Lung (tissue), 12 donors: ENCODE results near the gene CPSF2. TPM values are rescaled to one million over a fixed set of nuclear protein-coding genes. Genes with fewer than 3 reads are reported as not detected.
"Not testable (repeated sequence)": the region's sequence is repeated elsewhere in the genome, so short reads cannot be mapped to it uniquely, and the experiment has no call there.

Source experiments
- ATAC-seq: fragments of 200-7000 bp; cut with Tn5 transposase; one replicate; pipeline ENCODE4 v1.9.1; 2020; ENCODE audit warnings: moderate number of reproducible peaks; ENCODE audit not compliant: insufficient read depth, low FRiP score
- DNase-seq, 3 donors: peaks; one replicate each; pipeline ENCODE4 v3.0.0-alpha.2; 2013 to 2017
- H3K27ac ChIP-seq, 2 donors: one replicate each; pipeline ENCODE4 v1.5.1; 2013; ENCODE audit warnings: mild to moderate bottlenecking in 2 of 2, moderate library complexity in 2 of 2, control low read depth in 1 of 2, inconsistent platforms in 1 of 2, low read depth in 1 of 2, low read length in 1 of 2
- H3K27me3 ChIP-seq, 3 donors: one replicate each; pipeline ENCODE4 v1.5.1; 2013; ENCODE audit warnings: low read length in 2 of 3; ENCODE audit not compliant: control insufficient read depth in 3 of 3, insufficient read depth in 3 of 3
- H3K36me3 ChIP-seq, 4 donors: one replicate each; pipeline ENCODE4 v1.5.1; 2013; ENCODE audit warnings: low read length in 4 of 4, mild to moderate bottlenecking in 1 of 4, moderate library complexity in 1 of 4; ENCODE audit not compliant: control insufficient read depth in 4 of 4, insufficient read depth in 4 of 4
- H3K4me1 ChIP-seq, 5 donors: one replicate each; pipeline ENCODE4 v1.5.1; 2013; ENCODE audit warnings: low read length in 5 of 5, mild to moderate bottlenecking in 2 of 5, moderate library complexity in 1 of 5; ENCODE audit not compliant: control insufficient read depth in 5 of 5, insufficient read depth in 5 of 5
- H3K4me3 ChIP-seq: one replicate; pipeline ENCODE4 v1.5.1; 2013; ENCODE audit warnings: mild to moderate bottlenecking, control low read depth, moderate library complexity
- H3K9ac ChIP-seq, 2 donors: one replicate each; pipeline ENCODE4 v1.5.1; 2013; ENCODE audit warnings: low read length in 2 of 2, control low read depth in 1 of 2; ENCODE audit not compliant: insufficient read depth in 1 of 2
- H3K9me3 ChIP-seq, 4 donors: one replicate each; pipeline ENCODE4 v1.5.1; 2013; ENCODE audit warnings: low read length in 3 of 4, mild to moderate bottlenecking in 1 of 4, moderate library complexity in 1 of 4; ENCODE audit not compliant: control insufficient read depth in 4 of 4, insufficient read depth in 3 of 4
- WGBS, 2 donors: extraction: QIAGEN DNeasy Blood & Tissue Kit; methylation state at CpG; one replicate each; pipeline ENCODE4 v1.1.7; 2013; 5-methylcytosine and 5-hydroxymethylcytosine counted together
- polyA plus RNA-seq, 2 donors: library from polyadenylated mRNA; stranded (reverse); fragments of 200-250 nt; gene quantifications; one replicate each; pipeline ENCODE4 v1.2.1, GENCODE V29; 2013
- total RNA-seq, 2 donors: library from RNA; depleted of rRNA in 1 of 2; stranded (reverse); fragments of >200 nt in 1 of 2; gene quantifications; one replicate each; pipeline ENCODE4 v1.2.1, GENCODE V29; 2014 to 2021
- TF ChIP-seq, protein P1 (sequence below): IDR thresholded peaks from 2 replicates; pipeline ENCODE4 v1.5.1; 2012; ENCODE audit warnings: mild to moderate bottlenecking; ENCODE audit errors: control extremely low read depth, extremely low read depth
- donor health status: control.
- donor health status: control.
- donor health status: Bipolar disorder and iron deficiency.
- donor health status: healthy.
- donor health status: DM: yes; HTN: yes; CAD: no.

CPSF2 gene
- total and polyA plus RNA-seq, 4 donors: 6.1 to 49.6 (median 24.1) TPM

DNA sequence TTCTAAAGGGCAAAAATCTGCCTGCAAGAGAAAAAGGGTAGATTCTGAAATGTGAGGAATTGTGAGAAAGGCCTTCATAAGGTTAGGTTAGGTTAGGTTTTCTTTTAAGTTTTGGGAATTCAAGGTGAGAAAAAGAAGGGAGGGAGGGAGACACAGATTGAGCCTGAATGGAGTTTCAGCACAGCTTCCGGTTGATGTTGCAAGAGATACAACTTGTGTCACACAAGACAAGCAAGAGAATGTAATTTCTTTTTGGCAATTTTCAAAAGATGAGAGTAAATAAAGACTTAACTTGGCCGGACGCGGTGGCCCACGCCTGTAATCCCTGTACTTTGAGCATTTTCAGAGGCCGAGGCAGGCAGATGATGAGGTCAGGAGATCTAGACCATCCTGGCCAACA is 63.8 kb downstream of the CPSF2 start:
- 39 to 81% methylated on average over 6 of the region's 6 CpGs for WGBS, 2 donors
- Histone ChIP-seq H3K9ac (no peak overlapping the region), H3K27me3 (no peaks in the 10 kb centered on the region), H3K4me3 (no peak overlapping the region), H3K27ac (no peak overlapping the region), H3K4me1 (no peaks in the 10 kb centered on the region), H3K9me3 (peaks cover 0 to 2% (median 0%) of the 10 kb centered on the region in 4 donors), H3K36me3 (no peaks in the 10 kb centered on the region)
- DNase-seq (no peak), ATAC-seq (no peak)
- TF ChIP-seq, protein P1, sequence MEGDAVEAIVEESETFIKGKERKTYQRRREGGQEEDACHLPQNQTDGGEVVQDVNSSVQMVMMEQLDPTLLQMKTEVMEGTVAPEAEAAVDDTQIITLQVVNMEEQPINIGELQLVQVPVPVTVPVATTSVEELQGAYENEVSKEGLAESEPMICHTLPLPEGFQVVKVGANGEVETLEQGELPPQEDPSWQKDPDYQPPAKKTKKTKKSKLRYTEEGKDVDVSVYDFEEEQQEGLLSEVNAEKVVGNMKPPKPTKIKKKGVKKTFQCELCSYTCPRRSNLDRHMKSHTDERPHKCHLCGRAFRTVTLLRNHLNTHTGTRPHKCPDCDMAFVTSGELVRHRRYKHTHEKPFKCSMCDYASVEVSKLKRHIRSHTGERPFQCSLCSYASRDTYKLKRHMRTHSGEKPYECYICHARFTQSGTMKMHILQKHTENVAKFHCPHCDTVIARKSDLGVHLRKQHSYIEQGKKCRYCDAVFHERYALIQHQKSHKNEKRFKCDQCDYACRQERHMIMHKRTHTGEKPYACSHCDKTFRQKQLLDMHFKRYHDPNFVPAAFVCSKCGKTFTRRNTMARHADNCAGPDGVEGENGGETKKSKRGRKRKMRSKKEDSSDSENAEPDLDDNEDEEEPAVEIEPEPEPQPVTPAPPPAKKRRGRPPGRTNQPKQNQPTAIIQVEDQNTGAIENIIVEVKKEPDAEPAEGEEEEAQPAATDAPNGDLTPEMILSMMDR: no peak

- not testable (repeated sequence) for H3K9me3 ChIP-seq, H3K9ac ChIP-seq, ATAC-seq, H3K27me3 ChIP-seq, H3K4me1 ChIP-seq, H3K36me3 ChIP-seq, H3K27ac ChIP-seq, H3K4me3 ChIP-seq, DNase-seq
- WGBS, 2 donors: 94% methylated on average over 22 to 23 of the region's 23 CpGs
These were observed 65.8 kb downstream of the CPSF2 start for GRCh38 chr14:92187616-92188015.

- no peaks in the 10 kb centered on the region for H3K27me3 ChIP-seq
- no peak overlapping the region for H3K27ac ChIP-seq
- no peaks in the 10 kb centered on the region for H3K4me1 ChIP-seq
- H3K9ac ChIP-seq: no peak overlapping the region
- peaks cover 0 to 2% (median 0%) of the 10 kb centered on the region in 4 donors for H3K9me3 ChIP-seq
- TF ChIP-seq, protein P1: no peak
- ATAC-seq (no peak), DNase-seq (no peak)
- no peak overlapping the region for H3K4me3 ChIP-seq
- 84 to 85% methylated on average over 6 of the region's 6 CpGs for WGBS, 2 donors
- no peaks in the 10 kb centered on the region for H3K36me3 ChIP-seq
These were observed 69.0 kb downstream of the CPSF2 start for GRCh38 chr14:92190768-92191167.

- WGBS, 2 donors: 81 to 85% methylated on average over 5 of the region's 5 CpGs
- DNase-seq: no peak
- peaks cover 0 to 2% (median 0%) of the 10 kb centered on the region in 3 donors for H3K27me3 ChIP-seq
- no peak overlapping the region for H3K4me3 ChIP-seq
- H3K9me3 ChIP-seq: no peaks in the 10 kb centered on the region
- no peak for ATAC-seq
- no peak overlapping the region for H3K27ac ChIP-seq
- TF ChIP-seq, protein P1: no peak
- no peak overlapping the region for H3K9ac ChIP-seq
- no peaks in the 10 kb centered on the region for H3K36me3 ChIP-seq
- H3K4me1 ChIP-seq: no peaks in the 10 kb centered on the region
These were observed 77.0 kb downstream of the CPSF2 start for GRCh38 chr14:92198804-92199203.
